Left lung (tissue), 10 donors: ENCODE results near the gene TCERG1L. TPM values are rescaled to one million over a fixed set of nuclear protein-coding genes. Genes with fewer than 3 reads are reported as not detected.

Source experiments
- ATAC-seq: fragments of 200-7000 bp; cut with Tn5 transposase; one replicate; pipeline ENCODE4 v1.9.1; 2020; ENCODE audit warnings: moderate library complexity
- DNase-seq, 4 donors: peaks; one replicate each; pipeline ENCODE4 v3.0.0-alpha.2; 2013 to 2020
- H3K27ac ChIP-seq, 2 donors: fragments of 200-600 bp; sonication (generic) in 1 of 2; one replicate each; pipeline versions ENCODE4 v1.5.0 to v1.8.0; 2020 to 2021
- H3K27me3 ChIP-seq, 2 donors: fragments of 200-600 bp; sonication (generic) in 1 of 2; one replicate each; pipeline versions ENCODE4 v1.5.0 to v1.8.0; 2020 to 2021
- H3K36me3 ChIP-seq, 2 donors: fragments of 200-600 bp; sonication (generic) in 1 of 2; one replicate each; pipeline versions ENCODE4 v1.5.0 to v1.8.0; 2020 to 2021
- H3K4me1 ChIP-seq, 2 donors: fragments of 200-600 bp; one replicate each; pipeline ENCODE4 v1.8.0; 2021
- H3K4me3 ChIP-seq, 2 donors: fragments of 200-600 bp; sonication (generic) in 1 of 2; one replicate each; pipeline versions ENCODE4 v1.5.0 to v1.8.0; 2020 to 2021; ENCODE audit warnings: mild to moderate bottlenecking in 1 of 2
- H3K9me3 ChIP-seq, 2 donors: fragments of 200-600 bp; sonication (generic) in 1 of 2; one replicate each; pipeline versions ENCODE4 v1.5.0 to v1.8.0; 2020 to 2021
- CTCF ChIP-seq, 2 donors: fragments of 200-600 bp; sonication (generic) in 1 of 2; IDR thresholded peaks; one replicate each; pipeline versions ENCODE4 v1.5.0 to v1.8.0; 2021; ENCODE audit warnings: antibody characterized with exemption in 2 of 2
- intact Hi-C, 2 donors: fragments of 100-400 bp; cut with DNase I; formaldehyde crosslinking; loops; one replicate each; pipeline versions ENCODE4 v1.11.2 to v1.14.2; 2022
- polyA plus RNA-seq, 6 donors: library from polyadenylated mRNA; unstranded; fragments of 120-200 nt; gene quantifications; one replicate each; pipeline ENCODE4 v1.2.1, GENCODE V29; 2013; ENCODE audit not compliant: insufficient read length in 6 of 6
- total RNA-seq, 2 donors: library from RNA; stranded (reverse); fragmentation: NEBNext Ultra II Directional; extraction: Animal tissue kit (Norgen Biotek cat#: 25700); gene quantifications; one replicate each; pipeline ENCODE4 v1.2.1, GENCODE V29; 2021
- donor health status: DM: no; HTN: yes; CAD: no.
- donor health status: DM: no; HTN: no; CAD: no.

Gene TCERG1L
- total and polyA plus RNA-seq, 8 donors, result 0.35 to 0.72 (median 0.48) TPM; not detected in 2

DNA sequence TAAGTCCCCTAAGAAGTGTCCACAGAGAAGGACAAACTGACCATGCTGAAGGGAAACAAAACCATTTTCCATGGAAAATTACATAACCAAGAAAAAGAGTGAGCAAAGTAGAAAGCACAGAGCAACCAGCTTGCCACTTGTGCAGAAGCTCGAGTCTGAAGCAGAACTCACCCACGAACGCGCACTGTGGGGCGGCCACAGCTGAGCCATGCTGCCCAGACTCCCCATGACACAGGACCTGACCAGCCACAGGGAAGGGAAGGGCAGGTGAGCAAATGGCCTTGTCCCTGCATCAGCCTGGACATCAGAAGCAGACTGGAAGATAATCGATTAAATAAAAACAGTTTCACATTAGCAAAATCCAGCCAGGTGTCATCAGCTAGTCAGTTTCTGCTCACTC, 95.7 kb downstream of the TCERG1L start:
- no peaks in the 10 kb centered on the region for H3K4me1 ChIP-seq
- no peak overlapping the region for H3K4me3 ChIP-seq
- ATAC-seq, result no peak
- peaks cover 0 to 18% of the 10 kb centered on the region in 2 donors for H3K27me3 ChIP-seq
- intact Hi-C loops, result no loop called here
- DNase-seq, result peak in 1 of 4 donors; percentile 62
- no peak overlapping the region for H3K27ac ChIP-seq
- no peak for TF ChIP-seq CTCF (IDR thresholded peaks at IDR 0.05)
- H3K36me3 ChIP-seq, result no peaks in the 10 kb centered on the region
- H3K9me3 ChIP-seq, result no peaks in the 10 kb centered on the region

- no peak for TF ChIP-seq CTCF (IDR thresholded peaks at IDR 0.05)
- intact Hi-C loops, result no loop called here
- H3K4me3 ChIP-seq, result no peak overlapping the region
Observed at GRCh38 chr10:131214521-131215244, 96.8 kb downstream of the TCERG1L start.

DNA sequence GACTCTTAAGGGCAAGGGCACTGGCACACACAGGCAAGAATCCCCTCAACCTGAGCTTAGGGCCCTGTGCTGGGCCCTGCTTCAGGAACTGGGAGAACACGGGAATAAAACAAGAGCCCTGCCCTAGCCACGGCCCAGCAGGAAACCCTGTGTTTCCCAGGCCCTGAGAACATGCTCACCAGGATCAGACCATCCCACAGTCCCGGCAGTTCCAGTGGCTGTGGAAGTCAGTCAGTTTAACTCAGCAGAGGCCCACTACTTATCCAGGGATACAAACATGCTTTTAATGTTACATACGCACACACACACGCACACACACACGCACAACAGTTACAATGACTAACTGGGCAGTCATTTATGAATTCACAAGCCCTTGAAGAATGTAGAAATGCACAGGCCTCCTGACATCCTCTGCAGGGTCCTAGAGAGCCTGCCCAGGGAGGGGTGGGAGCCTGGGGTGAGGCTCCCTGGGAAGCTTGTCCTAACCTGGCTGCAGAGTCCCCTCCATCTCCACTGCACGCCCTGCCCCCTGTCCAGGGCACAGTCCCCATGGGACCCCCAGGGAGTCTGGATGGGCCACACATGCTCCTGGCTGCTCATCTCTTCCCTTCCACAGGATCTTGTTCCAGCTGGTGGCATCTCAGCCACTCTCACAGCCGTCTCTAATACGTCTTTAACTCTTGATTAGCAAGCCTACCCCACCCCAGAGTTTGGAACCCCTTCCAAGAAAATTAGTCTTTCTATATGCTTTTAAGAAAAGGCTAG, 97.6 kb downstream of the TCERG1L start:
- DNase-seq, result peak in 2 of 4 donors; percentile 9 to 45
- H3K27ac ChIP-seq, result no peak overlapping the region
- H3K9me3 ChIP-seq, result no peaks in the 10 kb centered on the region
- no peak overlapping the region for H3K4me3 ChIP-seq
- intact Hi-C loops, result no loop called here
- H3K4me1 ChIP-seq, result no peaks in the 10 kb centered on the region
- no peak for ATAC-seq
- no peaks in the 10 kb centered on the region for H3K36me3 ChIP-seq
- peaks cover 0 to 5% of the 10 kb centered on the region in 2 donors for H3K27me3 ChIP-seq
- TF ChIP-seq CTCF (IDR thresholded peaks at IDR 0.05), result no peak

More at GRCh38 chr10:131214521-131215244, 96.8 kb downstream of the TCERG1L start:
- ATAC-seq (no peak), DNase-seq (peak in 1 of 4 donors; percentile 37)
- H3K27me3 ChIP-seq, result peaks cover 0 to 13% of the 10 kb centered on the region in 2 donors
- no peaks in the 10 kb centered on the region for H3K4me1 ChIP-seq
- no peaks in the 10 kb centered on the region for H3K36me3 ChIP-seq
- H3K27ac ChIP-seq, result no peak overlapping the region
- H3K9me3 ChIP-seq, result no peaks in the 10 kb centered on the region

DNA sequence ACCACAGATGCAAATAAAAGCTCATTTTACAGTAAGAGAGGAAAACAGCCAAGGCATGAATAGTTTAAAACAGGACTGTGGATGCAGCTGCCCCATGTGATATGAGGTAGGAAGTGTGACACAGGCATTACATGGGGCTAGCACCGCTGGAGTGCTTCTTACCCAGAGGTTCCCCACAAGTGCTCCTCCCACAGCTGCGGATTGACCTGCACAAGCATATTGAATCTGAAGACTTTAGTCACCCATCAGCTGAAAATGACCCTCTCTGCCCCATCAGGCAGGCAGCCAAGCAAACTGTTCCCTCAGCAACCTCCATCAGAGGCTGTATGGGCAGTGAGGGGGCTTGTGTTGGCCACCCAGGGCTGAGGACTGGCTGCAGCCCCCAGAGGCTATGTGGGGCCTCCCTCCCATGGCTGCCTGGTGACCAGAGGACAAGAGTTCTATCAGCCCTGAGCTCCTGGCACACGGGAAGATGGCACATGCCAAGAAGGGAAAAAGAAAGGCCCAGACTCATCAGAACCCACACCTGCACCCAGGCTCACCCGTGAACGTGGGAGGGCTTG, 98.7 kb downstream of the TCERG1L start:
- intact Hi-C loops, result no loop called here
- Histone ChIP-seq H3K27ac (no peak overlapping the region), H3K27me3 (no peaks in the 10 kb centered on the region), H3K36me3 (no peaks in the 10 kb centered on the region), H3K4me3 (no peak overlapping the region), H3K9me3 (no peaks in the 10 kb centered on the region), H3K4me1 (no peaks in the 10 kb centered on the region)
- no peak for ATAC-seq
- no peak for TF ChIP-seq CTCF (IDR thresholded peaks at IDR 0.05)
- DNase-seq, result peak in 1 of 4 donors; percentile 19
